ENCODE results near the gene NUTM2G.
"Not testable (repeated sequence)": the region's sequence is repeated elsewhere in the genome, so short reads cannot be mapped to it uniquely, and the experiment has no call there.

The NUTM2G gene

GRCh38 chr9:96949346-96949745 is 20.7 kb downstream of the NUTM2G start:
- DNase-seq: not testable (repeated sequence)

DNA sequence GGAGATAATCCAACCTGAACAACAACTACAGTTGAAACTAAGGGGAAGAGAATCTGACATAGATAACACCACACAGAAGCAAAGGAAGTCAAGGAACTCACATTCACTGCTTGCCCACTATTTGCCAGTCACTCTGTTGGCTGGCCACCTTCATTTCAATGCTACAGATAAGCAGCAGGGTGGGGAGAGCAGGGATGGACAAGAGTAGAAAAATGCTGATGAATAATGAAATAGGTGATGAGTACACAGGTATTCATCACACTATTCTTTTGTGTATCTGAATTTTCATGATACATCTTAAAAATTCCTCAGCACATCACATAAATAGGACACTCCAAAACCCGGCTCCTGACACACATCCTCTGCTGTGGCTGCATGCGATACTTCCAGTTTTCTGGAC is 21.9 kb downstream of the NUTM2G start:
- DNase-seq: not testable (repeated sequence)

GRCh38 chr9:96967591-96967990 is 38.9 kb downstream of the NUTM2G start:
- not testable (repeated sequence) for DNase-seq

DNA sequence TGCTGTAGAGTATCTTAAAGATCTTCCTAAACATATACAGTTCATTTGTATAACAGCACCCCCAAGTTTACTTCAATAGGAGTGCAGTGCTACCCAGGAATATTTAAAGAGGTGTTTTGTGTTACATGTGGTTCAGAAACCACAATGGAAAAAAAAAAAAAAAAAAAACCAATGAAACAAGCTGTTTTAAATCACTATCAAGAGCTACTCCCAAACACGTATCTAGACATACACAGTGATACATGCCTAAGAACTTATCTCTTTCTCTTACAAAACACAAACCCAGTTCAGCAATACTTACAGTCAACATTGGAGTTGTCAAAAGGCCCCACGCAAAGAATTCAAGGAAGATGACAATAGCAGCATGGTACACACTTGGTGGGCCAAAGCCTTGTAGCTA is 43.9 kb downstream of the NUTM2G start:
- not testable (repeated sequence) for DNase-seq

GRCh38 chr9:96974037-96974436 is 45.4 kb downstream of the NUTM2G start:
- not testable (repeated sequence) for DNase-seq

GRCh38 chr9:96983496-96984122 is 55.0 kb downstream of the NUTM2G start:
- not testable (repeated sequence) for DNase-seq

- DNase-seq: not testable (repeated sequence)
Measured at GRCh38 chr9:96984139-96984538, 55.5 kb downstream of the NUTM2G start.

DNA sequence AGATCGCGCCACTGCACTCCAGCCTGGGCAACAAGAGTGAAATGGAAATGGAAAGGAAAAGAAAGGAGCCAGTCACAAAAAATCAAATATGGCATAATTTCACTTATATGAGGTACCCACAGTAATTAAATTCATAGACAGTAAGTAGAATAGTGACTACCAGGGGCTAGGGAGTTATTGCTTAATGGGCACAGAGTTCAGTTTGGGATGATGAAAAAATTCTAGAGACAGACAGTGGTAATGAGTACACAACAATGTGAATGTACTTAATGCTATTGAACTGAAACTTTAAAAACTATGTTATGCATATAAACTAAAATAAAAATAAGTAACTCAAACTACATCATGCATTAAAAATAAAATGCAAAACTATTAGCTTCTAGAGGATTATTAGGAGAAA is 56.2 kb downstream of the NUTM2G start:
- DNase-seq: not testable (repeated sequence)
